Astrocyte (in vitro differentiated cells and primary cell): ENCODE results near the gene ANTXR1. TPM values are rescaled to one million over a fixed set of nuclear protein-coding genes. Genes with fewer than 3 reads are reported as not detected.

Experiments
- DNase-seq: peaks from one replicate; pipeline ENCODE4 v3.0.0-alpha.2; 2010; ENCODE audit warnings: low read depth
- FAIRE-seq: peaks from 2 replicates; lab custom pipeline; 2011; peaks lifted over from hg19 to GRCh38; lab: Jason Lieb, UNC
- H2AFZ ChIP-seq: 2 replicates; pipeline ENCODE4 v1.6.0; 2012; ENCODE audit warnings: low read depth, low read length, inconsistent platforms
- H3K27ac ChIP-seq: 2 replicates; pipeline ENCODE4 v1.5.1; 2011; ENCODE audit warnings: low read depth, low read length, inconsistent platforms
- H3K27me3 ChIP-seq: 2 replicates; pipeline ENCODE4 v1.6.0; 2011; ENCODE audit warnings: low read length, inconsistent platforms; ENCODE audit not compliant: insufficient read depth
- H3K36me3 ChIP-seq: 2 replicates; pipeline ENCODE4 v1.5.1; 2011; ENCODE audit warnings: low read length, inconsistent platforms; ENCODE audit not compliant: insufficient read depth
- H3K4me1 ChIP-seq: 2 replicates; pipeline ENCODE4 v1.5.1; 2011; ENCODE audit warnings: low read length, inconsistent platforms; ENCODE audit not compliant: insufficient read depth
- H3K4me2 ChIP-seq: 2 replicates; pipeline ENCODE4 v1.6.0; 2012; ENCODE audit warnings: low read length, inconsistent platforms
- H3K4me3 ChIP-seq: 2 replicates; pipeline ENCODE4 v1.5.1; 2011; ENCODE audit warnings: low read depth, mild to moderate bottlenecking, low read length, inconsistent platforms; ENCODE audit not compliant: insufficient read depth
- H3K79me2 ChIP-seq: 2 replicates; pipeline ENCODE4 v1.6.0; 2012; ENCODE audit warnings: mild to moderate bottlenecking, low read length, inconsistent platforms; ENCODE audit not compliant: insufficient read depth
- H3K9ac ChIP-seq: 2 replicates; pipeline ENCODE4 v1.6.0; 2012; ENCODE audit warnings: mild to moderate bottlenecking, low read length, inconsistent platforms
- H3K9me3 ChIP-seq: 2 replicates; pipeline ENCODE4 v1.5.1; 2012; ENCODE audit warnings: low read depth, mild to moderate bottlenecking, low read length, inconsistent platforms; ENCODE audit not compliant: insufficient read depth
- H4K20me1 ChIP-seq: 2 replicates; pipeline ENCODE4 v1.6.0; 2012; ENCODE audit warnings: low read length, inconsistent platforms; ENCODE audit not compliant: insufficient read depth
- H3K27ac Mint-ChIP-seq: one replicate; pipeline ENCODE4 v1.8.0; 2021; ENCODE audit warnings: mild to moderate bottlenecking, mixed read lengths; ENCODE audit not compliant: unreplicated experiment
- H3K27me3 Mint-ChIP-seq: one replicate; pipeline ENCODE4 v1.8.0; 2021; ENCODE audit warnings: low read depth, mixed read lengths; ENCODE audit not compliant: unreplicated experiment
- H3K36me3 Mint-ChIP-seq: one replicate; pipeline ENCODE4 v1.8.0; 2021; ENCODE audit warnings: low read depth, mixed read lengths; ENCODE audit not compliant: unreplicated experiment
- H3K4me1 Mint-ChIP-seq: one replicate; pipeline ENCODE4 v1.8.0; 2021; ENCODE audit warnings: low read depth, mixed read lengths; ENCODE audit not compliant: unreplicated experiment
- H3K4me3 Mint-ChIP-seq: one replicate; pipeline ENCODE4 v1.8.0; 2021; ENCODE audit warnings: mild to moderate bottlenecking, moderate library complexity, mixed read lengths; ENCODE audit not compliant: unreplicated experiment
- H3K9me3 Mint-ChIP-seq: one replicate; pipeline ENCODE4 v1.8.0; 2021; ENCODE audit warnings: mild to moderate bottlenecking, mixed read lengths; ENCODE audit not compliant: unreplicated experiment
- EZH2 ChIP-seq: IDR thresholded peaks from 2 replicates; pipeline ENCODE4 v1.6.1; 2012; ENCODE audit warnings: mild to moderate bottlenecking, low read length, inconsistent platforms; ENCODE audit not compliant: insufficient read depth
- total RNA-seq: library from RNA; stranded (reverse); gene quantifications from 2 replicates; pipeline ENCODE4 v1.2.1, GENCODE V29; 2021
- TF ChIP-seq, protein P1 (sequence below): IDR thresholded peaks from 2 replicates; pipeline ENCODE4 v1.5.1; 2011; ENCODE audit warnings: low read depth, mild to moderate bottlenecking, inconsistent platforms, low read length, moderate library complexity; ENCODE audit not compliant: insufficient read depth

The ANTXR1 gene
- total RNA-seq, 1 donor from 2014 or later: 67.8 TPM

DNA sequence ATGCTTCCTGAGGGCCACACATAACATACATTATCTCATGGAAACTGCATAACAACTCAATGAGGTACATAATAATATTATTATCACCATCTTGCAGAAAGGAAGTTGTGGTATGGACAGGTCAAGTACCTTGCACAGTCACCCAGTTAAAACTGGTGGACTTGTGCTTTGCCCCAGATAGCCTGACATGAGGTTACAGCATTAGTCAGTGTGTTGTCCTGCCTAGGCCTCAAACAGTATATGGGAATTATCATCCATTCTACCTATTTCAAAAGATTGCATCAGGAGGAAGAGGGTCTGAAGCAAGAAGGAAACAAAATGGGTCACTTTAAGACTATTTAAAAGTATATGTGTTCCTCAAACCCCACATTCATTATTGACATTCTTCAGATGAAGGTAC is 5.4 kb upstream of the ANTXR1 start:
- no peaks in the 10 kb centered on the region for H3K27me3 Mint-ChIP-seq

DNA sequence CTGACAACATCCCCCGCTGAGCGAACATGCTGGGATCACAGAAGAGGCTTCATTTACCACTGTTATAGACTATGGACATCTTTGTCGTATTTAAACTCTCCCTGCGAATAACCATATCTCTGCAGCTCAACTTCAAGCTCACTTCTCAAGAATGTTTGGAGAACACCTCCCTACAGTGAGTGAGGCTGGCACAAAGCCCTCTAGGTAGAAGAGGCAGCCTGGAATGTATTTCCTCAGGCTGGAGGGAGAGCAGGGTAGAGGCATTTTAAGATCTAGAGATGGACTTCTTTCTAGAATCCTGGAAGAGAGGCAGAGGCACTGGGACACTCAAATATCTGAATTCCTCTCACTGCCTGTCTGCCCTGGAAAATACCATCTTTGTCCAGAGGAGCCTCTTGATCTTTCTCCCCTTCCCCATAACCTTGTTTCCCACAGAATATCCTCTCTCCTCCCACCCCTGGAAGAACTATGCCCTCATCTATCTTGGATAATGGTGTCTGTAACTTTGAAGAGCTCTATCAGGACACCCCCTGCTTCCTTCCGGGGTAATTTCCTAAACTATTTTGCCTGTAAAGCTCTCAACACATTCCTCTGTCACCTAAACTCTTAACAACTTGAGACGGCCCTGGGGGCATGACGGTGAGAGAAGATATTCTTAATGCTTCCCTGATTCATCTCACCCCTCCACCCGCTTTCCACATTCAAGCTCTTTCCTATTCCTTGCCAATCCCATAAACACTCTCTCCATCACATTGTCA is 2.4 kb upstream of the ANTXR1 start:
- TF ChIP-seq, protein P1, sequence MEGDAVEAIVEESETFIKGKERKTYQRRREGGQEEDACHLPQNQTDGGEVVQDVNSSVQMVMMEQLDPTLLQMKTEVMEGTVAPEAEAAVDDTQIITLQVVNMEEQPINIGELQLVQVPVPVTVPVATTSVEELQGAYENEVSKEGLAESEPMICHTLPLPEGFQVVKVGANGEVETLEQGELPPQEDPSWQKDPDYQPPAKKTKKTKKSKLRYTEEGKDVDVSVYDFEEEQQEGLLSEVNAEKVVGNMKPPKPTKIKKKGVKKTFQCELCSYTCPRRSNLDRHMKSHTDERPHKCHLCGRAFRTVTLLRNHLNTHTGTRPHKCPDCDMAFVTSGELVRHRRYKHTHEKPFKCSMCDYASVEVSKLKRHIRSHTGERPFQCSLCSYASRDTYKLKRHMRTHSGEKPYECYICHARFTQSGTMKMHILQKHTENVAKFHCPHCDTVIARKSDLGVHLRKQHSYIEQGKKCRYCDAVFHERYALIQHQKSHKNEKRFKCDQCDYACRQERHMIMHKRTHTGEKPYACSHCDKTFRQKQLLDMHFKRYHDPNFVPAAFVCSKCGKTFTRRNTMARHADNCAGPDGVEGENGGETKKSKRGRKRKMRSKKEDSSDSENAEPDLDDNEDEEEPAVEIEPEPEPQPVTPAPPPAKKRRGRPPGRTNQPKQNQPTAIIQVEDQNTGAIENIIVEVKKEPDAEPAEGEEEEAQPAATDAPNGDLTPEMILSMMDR: no peak
- no peak for TF ChIP-seq EZH2
- Histone ChIP-seq H3K9ac (no peak overlapping the region), H3K9me3 (no peaks in the 10 kb centered on the region), H3K27ac (no peak overlapping the region), H3K27me3 (no peaks in the 10 kb centered on the region), H4K20me1 (peaks cover 13% of the 10 kb centered on the region), H3K4me1 (peaks cover 14% of the 10 kb centered on the region), H3K4me2 (no peak overlapping the region), H3K79me2 (peaks cover 22% of the 10 kb centered on the region), H2AFZ (no peak overlapping the region), H3K36me3 (no peaks in the 10 kb centered on the region), H3K4me3 (no peak overlapping the region)
- Mint-ChIP-seq H3K27me3 (no peaks in the 10 kb centered on the region), H3K36me3 (no peaks in the 10 kb centered on the region), H3K27ac (no peak overlapping the region), H3K9me3 (no peaks in the 10 kb centered on the region), H3K4me1 (peaks cover 15% of the 10 kb centered on the region), H3K4me3 (no peak overlapping the region)
- no peak for FAIRE-seq
- DNase-seq: no peak

More for the DNA sequence above, 5.4 kb upstream of the ANTXR1 start:
- H3K27me3 ChIP-seq: no peaks in the 10 kb centered on the region
- peak; percentile 39 for FAIRE-seq
- H3K4me3 Mint-ChIP-seq: no peak overlapping the region
- H3K9me3 Mint-ChIP-seq: peaks cover 9% of the 10 kb centered on the region
- no peaks in the 10 kb centered on the region for H3K79me2 ChIP-seq
- H3K36me3 ChIP-seq: no peaks in the 10 kb centered on the region
- H3K9ac ChIP-seq: no peak overlapping the region
- peaks cover 12% of the 10 kb centered on the region for H3K4me1 Mint-ChIP-seq
- no peaks in the 10 kb centered on the region for H3K36me3 Mint-ChIP-seq
- peaks cover under 1% of the 10 kb centered on the region for H3K9me3 ChIP-seq
- H4K20me1 ChIP-seq: no peaks in the 10 kb centered on the region
- H3K4me3 ChIP-seq: no peak overlapping the region
- no peak for DNase-seq
- peaks cover 4% of the 10 kb centered on the region for H3K4me1 ChIP-seq
- H3K27ac ChIP-seq: no peak overlapping the region
- no peak overlapping the region for H2AFZ ChIP-seq
- TF ChIP-seq EZH2: no peak
- TF ChIP-seq, protein P1: no peak
- no peak overlapping the region for H3K27ac Mint-ChIP-seq
- H3K4me2 ChIP-seq: no peak overlapping the region

DNA sequence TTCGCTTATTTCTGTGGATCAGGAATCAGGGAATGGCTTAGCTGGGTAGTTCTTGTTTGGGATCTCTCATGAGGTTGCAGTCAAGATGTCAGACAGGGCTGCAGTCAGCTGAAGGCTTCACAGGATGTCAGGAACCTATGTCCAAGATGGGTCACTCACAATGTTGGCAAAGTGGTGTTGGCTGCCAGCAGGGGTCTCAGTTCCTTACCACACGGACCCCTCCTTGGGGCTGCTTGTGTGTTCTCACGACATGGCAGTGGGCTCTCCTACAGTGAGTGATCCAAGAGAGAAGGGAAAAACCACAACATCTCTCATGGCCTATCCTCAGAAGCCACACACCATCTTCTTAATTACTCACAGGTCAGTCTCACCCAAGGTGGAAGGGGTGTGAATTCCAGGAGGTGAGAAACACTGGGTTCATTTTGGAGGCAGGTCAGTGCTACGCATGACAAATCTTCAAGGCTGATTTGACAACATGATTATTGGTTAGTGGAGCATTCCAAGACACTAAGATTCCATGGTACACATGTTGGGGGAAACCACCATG is 1.3 kb upstream of the ANTXR1 start:
- no peak overlapping the region for H3K4me3 ChIP-seq
- no peak for TF ChIP-seq EZH2
- TF ChIP-seq, protein P1: no peak
- no peak for FAIRE-seq
- Mint-ChIP-seq H3K4me3 (peak overlapping the region; percentile 97), H3K27me3 (no peaks in the 10 kb centered on the region), H3K4me1 (peaks cover 19% of the 10 kb centered on the region), H3K9me3 (no peaks in the 10 kb centered on the region), H3K27ac (no peak overlapping the region), H3K36me3 (no peaks in the 10 kb centered on the region)
- no peak overlapping the region for H3K4me2 ChIP-seq
- no peak overlapping the region for H3K9ac ChIP-seq
- H3K79me2 ChIP-seq: peaks cover 33% of the 10 kb centered on the region
- peaks cover 17% of the 10 kb centered on the region for H4K20me1 ChIP-seq
- no peaks in the 10 kb centered on the region for H3K9me3 ChIP-seq
- H3K36me3 ChIP-seq: no peaks in the 10 kb centered on the region
- no peak for DNase-seq
- H2AFZ ChIP-seq: no peak overlapping the region
- H3K27ac ChIP-seq: no peak overlapping the region
- peaks cover 14% of the 10 kb centered on the region for H3K4me1 ChIP-seq
- H3K27me3 ChIP-seq: no peaks in the 10 kb centered on the region
